ENCODE data around the gene DGKH. TPM values are rescaled to one million over a fixed set of nuclear protein-coding genes. Genes with fewer than 3 reads are reported as not detected.

DGKH gene
- total and polyA plus RNA-seq, 2 of the 13 experiments (the other 11 are each of a cell fraction or from before 2014, with no cell fraction given): 0.01 to 0.13 TPM

- no peak overlapping the region for H3K9ac ChIP-seq (ENCODE audit: insufficient read depth, low read depth, low read length)
- CTCF ChIA-PET (ENCODE audit: low intra/inter-chr PET ratio, low total read pairs): no interaction called here
- intact Hi-C loops (cut with micrococcal nuclease; ENCODE audit: unreplicated experiment): no loop called here
- TF ChIP-seq U2AF2 (IDR thresholded peaks at IDR 0.05; ENCODE audit: low read depth, low read length): 0 out of 2 replicates have a peak, but pooled peaks have one; percentile 77
- no peak for TF ChIP-seq ZFP41 (CRISPR knock-in tag; IDR thresholded peaks at IDR 0.05; ENCODE audit: borderline replicate concordance)
- no peaks in the 10 kb centered on the region for H3K27me3 ChIP-seq (ENCODE audit: control insufficient read depth in 1 of 2, insufficient read depth in 2 of 2, low read length in 2 of 2)
- no peak overlapping the region for H3K4me3 ChIP-seq (replicated peaks in 1 of 3; ENCODE audit: insufficient read depth in 1 of 3, low read depth in 2 of 3, low read length in 3 of 3)
- 0 out of 2 replicates have a peak, but pooled peaks cover 8% of the 10 kb centered on the region for H3K4me1 ChIP-seq (ENCODE audit: insufficient read depth, low read length)
- H3K79me2 ChIP-seq (ENCODE audit: insufficient read depth, low read length): no peaks in the 10 kb centered on the region
- in situ Hi-C loops (cut with HindIII; ENCODE audit: extremely low pct_ligation_motif_present, low pct_unique_long_range_greater_than_20kb): no loop called here
- no peak for DNase-seq (ENCODE audit: low spot score)
- POLR2A ChIA-PET: no interaction called here
- H3K4me2 ChIP-seq (ENCODE audit: low read depth, low read length): no peak overlapping the region
- FAIRE-seq: no peak
- no peak overlapping the region for H3K27ac ChIP-seq (ENCODE audit: extremely low read length, insufficient read depth, low read length)
- WGBS (ENCODE audit: low lambda C conversion rate): 96% methylated on average over 1 of the region's 1 CpG
- H2AFZ ChIP-seq (ENCODE audit: low read length): no peak overlapping the region
- no peaks in the 10 kb centered on the region for H4K20me1 ChIP-seq (ENCODE audit: insufficient read depth, low read length)
- H3K9me3 ChIP-seq (ENCODE audit: low read length): no peaks in the 10 kb centered on the region
- ATAC-seq: no peak
- BruUV-seq (replicated peaks): no TSS peak
- no peaks in the 10 kb centered on the region for H3K36me3 ChIP-seq (replicated peaks in 1 of 2; ENCODE audit: control insufficient read depth in 1 of 2, insufficient read depth in 2 of 2, low read length in 2 of 2)
Observed at GRCh38 chr13:42228527-42228926, 180.1 kb downstream of the DGKH start.

GRCh38 chr13:42229287-42229686, 180.8 kb downstream of the DGKH start:
- Histone ChIP-seq H2AFZ (ENCODE audit: low read length) (no peak overlapping the region), H3K27me3 (ENCODE audit: control insufficient read depth in 1 of 2, insufficient read depth in 2 of 2, low read length in 2 of 2) (no peaks in the 10 kb centered on the region), H3K4me3 (replicated peaks in 1 of 3; ENCODE audit: insufficient read depth in 1 of 3, low read depth in 2 of 3, low read length in 3 of 3) (no peak overlapping the region), H3K79me2 (ENCODE audit: insufficient read depth, low read length) (no peaks in the 10 kb centered on the region), H3K4me2 (ENCODE audit: low read depth, low read length) (no peak overlapping the region), H3K9ac (ENCODE audit: insufficient read depth, low read depth, low read length) (no peak overlapping the region), H3K4me1 (ENCODE audit: insufficient read depth, low read length) (0 out of 2 replicates have a peak, but pooled peaks cover 8% of the 10 kb centered on the region), H3K36me3 (replicated peaks in 1 of 2; ENCODE audit: control insufficient read depth in 1 of 2, insufficient read depth in 2 of 2, low read length in 2 of 2) (no peaks in the 10 kb centered on the region), H4K20me1 (ENCODE audit: insufficient read depth, low read length) (no peaks in the 10 kb centered on the region), H3K9me3 (ENCODE audit: low read length) (no peaks in the 10 kb centered on the region), H3K27ac (ENCODE audit: extremely low read length, insufficient read depth, low read length) (no peak overlapping the region)
- intact Hi-C loops (cut with micrococcal nuclease; ENCODE audit: unreplicated experiment): no loop called here
- ChIA-PET POLR2A (no interaction called here), CTCF (ENCODE audit: low intra/inter-chr PET ratio, low total read pairs) (no interaction called here)
- FAIRE-seq (peak; percentile 8), DNase-seq (ENCODE audit: low spot score) (peak; percentile 30), ATAC-seq (peak; percentile 64; the same call in 2 of the 3 replicates)
- BruUV-seq (replicated peaks): no TSS peak
- 1% methylated on average over 3 of the region's 3 CpGs for WGBS (ENCODE audit: low lambda C conversion rate)
- in situ Hi-C loops (cut with HindIII; ENCODE audit: extremely low pct_ligation_motif_present, low pct_unique_long_range_greater_than_20kb): no loop called here
- TF ChIP-seq ZBTB3 (CRISPR knock-in tag; IDR thresholded peaks at IDR 0.05; ENCODE audit: borderline replicate concordance, low read depth): no peak
- TF ChIP-seq ZFX (CRISPR knock-in tag; IDR thresholded peaks at IDR 0.05; ENCODE audit: low read depth): no peak
- no peak for TF ChIP-seq ZFP90 (CRISPR knock-in tag; IDR thresholded peaks at IDR 0.05; ENCODE audit: borderline replicate concordance)
- TF ChIP-seq, protein P1, sequence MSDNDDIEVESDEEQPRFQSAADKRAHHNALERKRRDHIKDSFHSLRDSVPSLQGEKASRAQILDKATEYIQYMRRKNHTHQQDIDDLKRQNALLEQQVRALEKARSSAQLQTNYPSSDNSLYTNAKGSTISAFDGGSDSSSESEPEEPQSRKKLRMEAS (IDR thresholded peaks at IDR 0.05): no peak
- TF ChIP-seq PHB2 (IDR thresholded peaks at IDR 0.05; ENCODE audit: partially characterized antibody): no peak
- TF ChIP-seq, protein P2, sequence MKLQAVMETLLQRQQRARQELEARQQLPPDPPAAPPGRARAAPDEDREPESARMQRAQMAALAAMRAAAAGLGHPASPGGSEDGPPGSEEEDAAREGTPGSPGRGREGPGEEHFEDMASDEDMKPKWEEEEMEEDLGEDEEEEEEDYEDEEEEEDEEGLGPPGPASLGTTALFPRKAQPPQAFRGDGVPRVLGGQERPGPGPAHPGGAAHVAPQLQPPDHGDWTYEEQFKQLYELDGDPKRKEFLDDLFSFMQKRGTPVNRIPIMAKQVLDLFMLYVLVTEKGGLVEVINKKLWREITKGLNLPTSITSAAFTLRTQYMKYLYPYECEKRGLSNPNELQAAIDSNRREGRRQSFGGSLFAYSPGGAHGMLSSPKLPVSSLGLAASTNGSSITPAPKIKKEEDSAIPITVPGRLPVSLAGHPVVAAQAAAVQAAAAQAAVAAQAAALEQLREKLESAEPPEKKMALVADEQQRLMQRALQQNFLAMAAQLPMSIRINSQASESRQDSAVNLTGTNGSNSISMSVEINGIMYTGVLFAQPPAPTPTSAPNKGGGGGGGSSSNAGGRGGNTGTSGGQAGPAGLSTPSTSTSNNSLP (IDR thresholded peaks at IDR 0.05; ENCODE audit: low read depth, low read length): 0 out of 2 replicates have a peak, but pooled peaks have one; percentile 44
- no peak for TF ChIP-seq DNMT3B (CRISPR knock-in tag; conservative IDR thresholded peaks at IDR 0.05)
- TF ChIP-seq SMARCE1 (IDR thresholded peaks at IDR 0.05; ENCODE audit: borderline replicate concordance): no peak
- TF ChIP-seq AHDC1 (CRISPR knock-in tag; IDR thresholded peaks at IDR 0.05; ENCODE audit: borderline replicate concordance): peak; percentile 27; the same call in 1 of the 2 replicates
